Endodermal cell (in vitro differentiated cells): ENCODE measurements around the gene ANKIB1. TPM values are rescaled to one million over a fixed set of nuclear protein-coding genes. Genes with fewer than 3 reads are reported as not detected.
"Not testable (repeated sequence)": the region's sequence is repeated elsewhere in the genome, so short reads cannot be mapped to it uniquely, and the experiment has no call there.

Experiments
- DNase-seq: peaks from one replicate; pipeline ENCODE4 v3.0.0-alpha.2; 2017
- H3K27ac ChIP-seq: 2 replicates; pipeline ENCODE4 v1.5.1; 2013; ENCODE audit warnings: mild to moderate bottlenecking, low read depth, low read length, moderate library complexity
- H3K27me3 ChIP-seq: 2 replicates; pipeline ENCODE4 v1.6.1; 2013; ENCODE audit warnings: mild to moderate bottlenecking, low read length, moderate library complexity; ENCODE audit not compliant: insufficient read depth, control insufficient read depth, poor library complexity, severe bottlenecking
- H3K36me3 ChIP-seq: 2 replicates; pipeline ENCODE4 v1.7.0; 2013; ENCODE audit warnings: mild to moderate bottlenecking, low read length, moderate library complexity; ENCODE audit not compliant: control insufficient read depth, insufficient read depth
- H3K4me1 ChIP-seq: one replicate; pipeline ENCODE4 v1.7.0; 2013; ENCODE audit warnings: low read length; ENCODE audit not compliant: control insufficient read depth, insufficient read depth
- H3K4me3 ChIP-seq: 2 replicates; pipeline ENCODE4 v1.5.1; 2013; ENCODE audit warnings: mild to moderate bottlenecking, low read length, moderate library complexity
- H3K9ac ChIP-seq: 2 replicates; pipeline ENCODE4 v1.6.1; 2013; ENCODE audit warnings: mild to moderate bottlenecking, low read length, moderate library complexity; ENCODE audit not compliant: poor library complexity, severe bottlenecking; ENCODE audit errors: extremely low read depth
- H3K9me3 ChIP-seq: 2 replicates; pipeline ENCODE4 v1.6.1; 2013; ENCODE audit warnings: mild to moderate bottlenecking, low read length, moderate library complexity; ENCODE audit not compliant: control insufficient read depth
- H3K27ac Mint-ChIP-seq: 2 replicates; pipeline ENCODE4 v1.8.0; 2020; ENCODE audit warnings: mixed read lengths
- H3K27me3 Mint-ChIP-seq: 2 replicates; pipeline ENCODE4 v1.8.0; 2021; ENCODE audit warnings: mild to moderate bottlenecking, mixed read lengths; ENCODE audit not compliant: insufficient read depth
- H3K36me3 Mint-ChIP-seq: 2 replicates; pipeline ENCODE4 v1.8.0; 2020; ENCODE audit warnings: low read depth, mixed read lengths
- H3K4me1 Mint-ChIP-seq: 2 replicates; pipeline ENCODE4 v1.8.0; 2020; ENCODE audit warnings: mixed read lengths
- H3K4me3 Mint-ChIP-seq: 2 replicates; pipeline ENCODE4 v1.8.0; 2020; ENCODE audit warnings: mild to moderate bottlenecking, moderate library complexity, mixed read lengths
- H3K9me3 Mint-ChIP-seq: 2 replicates; pipeline ENCODE4 v1.8.0; 2020; ENCODE audit warnings: mild to moderate bottlenecking, mixed read lengths
- WGBS, 2 experiments: methylation state at CpG; one replicate each; pipeline versions ENCODE4 v1.1.5 to v1.1.7; 2013; ENCODE audit warnings: missing lambda C conversion rate in 2 of 2, mixed read lengths in 1 of 2; ENCODE audit not compliant: insufficient coverage in 1 of 2, insufficient read length in 1 of 2; 5-methylcytosine and 5-hydroxymethylcytosine counted together
- total RNA-seq, 2 donors: library from RNA; stranded (reverse); fragmentation: NEBNext Ultra II Directional in 1 of 2; extraction: Animal tissue kit (Norgen Biotek cat#: 25700) in 1 of 2; gene quantifications; 2 replicates in 1 of 2; 3 replicates in 1 of 2; pipeline ENCODE4 v1.2.1, GENCODE V29; 2021
- TF ChIP-seq, protein P1 (sequence below): fragments of 200-600 bp; sonication (generic); conservative IDR thresholded peaks from 2 replicates; pipeline ENCODE4 v1.5.0; 2021; ENCODE audit warnings: antibody characterized with exemption, mild to moderate bottlenecking

Gene ANKIB1
- total RNA-seq, 2 donors from 2014 or later, result 51.4 to 60.7 TPM

- H3K4me3 ChIP-seq, result no peak overlapping the region
- 96% methylated on average over 1 of the region's 1 CpG; no CpG with 5 or more reads in 1 of the 2 experiments for WGBS, 2 experiments
Observed at GRCh38 chr7:92354214-92354613, 108.4 kb downstream of the ANKIB1 start.

GRCh38 chr7:92356406-92356805, 110.6 kb downstream of the ANKIB1 start:
- no peak overlapping the region for H3K9ac ChIP-seq
- Mint-ChIP-seq H3K4me3 (no peak overlapping the region), H3K36me3 (peaks cover 44% of the 10 kb centered on the region), H3K4me1 (no peaks in the 10 kb centered on the region), H3K27me3 (no peaks in the 10 kb centered on the region), H3K27ac (no peak overlapping the region), H3K9me3 (no peaks in the 10 kb centered on the region)
- H3K27me3 ChIP-seq, result no peaks in the 10 kb centered on the region
- H3K4me1 ChIP-seq, result no peaks in the 10 kb centered on the region
- H3K36me3 ChIP-seq, result peaks cover 48% of the 10 kb centered on the region
- H3K9me3 ChIP-seq, result no peaks in the 10 kb centered on the region
- no peak overlapping the region for H3K4me3 ChIP-seq
- TF ChIP-seq, protein P1, sequence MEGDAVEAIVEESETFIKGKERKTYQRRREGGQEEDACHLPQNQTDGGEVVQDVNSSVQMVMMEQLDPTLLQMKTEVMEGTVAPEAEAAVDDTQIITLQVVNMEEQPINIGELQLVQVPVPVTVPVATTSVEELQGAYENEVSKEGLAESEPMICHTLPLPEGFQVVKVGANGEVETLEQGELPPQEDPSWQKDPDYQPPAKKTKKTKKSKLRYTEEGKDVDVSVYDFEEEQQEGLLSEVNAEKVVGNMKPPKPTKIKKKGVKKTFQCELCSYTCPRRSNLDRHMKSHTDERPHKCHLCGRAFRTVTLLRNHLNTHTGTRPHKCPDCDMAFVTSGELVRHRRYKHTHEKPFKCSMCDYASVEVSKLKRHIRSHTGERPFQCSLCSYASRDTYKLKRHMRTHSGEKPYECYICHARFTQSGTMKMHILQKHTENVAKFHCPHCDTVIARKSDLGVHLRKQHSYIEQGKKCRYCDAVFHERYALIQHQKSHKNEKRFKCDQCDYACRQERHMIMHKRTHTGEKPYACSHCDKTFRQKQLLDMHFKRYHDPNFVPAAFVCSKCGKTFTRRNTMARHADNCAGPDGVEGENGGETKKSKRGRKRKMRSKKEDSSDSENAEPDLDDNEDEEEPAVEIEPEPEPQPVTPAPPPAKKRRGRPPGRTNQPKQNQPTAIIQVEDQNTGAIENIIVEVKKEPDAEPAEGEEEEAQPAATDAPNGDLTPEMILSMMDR, result no peak
- DNase-seq, result no peak
- H3K27ac ChIP-seq, result no peak overlapping the region

More at GRCh38 chr7:92354214-92354613, 108.4 kb downstream of the ANKIB1 start:
- Mint-ChIP-seq H3K9me3 (no peaks in the 10 kb centered on the region), H3K4me3 (no peak overlapping the region), H3K4me1 (no peaks in the 10 kb centered on the region), H3K27ac (no peak overlapping the region), H3K27me3 (no peaks in the 10 kb centered on the region), H3K36me3 (peaks cover 35% of the 10 kb centered on the region)
- Histone ChIP-seq H3K27ac (no peak overlapping the region), H3K27me3 (no peaks in the 10 kb centered on the region), H3K4me1 (no peaks in the 10 kb centered on the region), H3K9ac (no peak overlapping the region), H3K9me3 (no peaks in the 10 kb centered on the region), H3K36me3 (peaks cover 46% of the 10 kb centered on the region)
- DNase-seq, result no peak
- TF ChIP-seq, protein P1, result no peak

GRCh38 chr7:92357260-92357659, 111.5 kb downstream of the ANKIB1 start:
- Mint-ChIP-seq H3K27ac (no peak overlapping the region), H3K36me3 (peaks cover 43% of the 10 kb centered on the region), H3K4me1 (no peaks in the 10 kb centered on the region), H3K27me3 (no peaks in the 10 kb centered on the region), H3K4me3 (no peak overlapping the region), H3K9me3 (no peaks in the 10 kb centered on the region)
- DNase-seq, result peak; percentile 43
- peaks cover 47% of the 10 kb centered on the region for H3K36me3 ChIP-seq
- H3K9ac ChIP-seq, result no peak overlapping the region
- no peak overlapping the region for H3K4me3 ChIP-seq
- TF ChIP-seq, protein P1, result no peak
- no peaks in the 10 kb centered on the region for H3K27me3 ChIP-seq
- 83 to 94% methylated on average over 4 of the region's 4 CpGs for WGBS, 2 experiments
- H3K4me1 ChIP-seq, result no peaks in the 10 kb centered on the region
- no peak overlapping the region for H3K27ac ChIP-seq
- no peaks in the 10 kb centered on the region for H3K9me3 ChIP-seq

GRCh38 chr7:92359179-92359578, 113.4 kb downstream of the ANKIB1 start:
- not testable (repeated sequence) for H3K27ac Mint-ChIP-seq, H3K27me3 Mint-ChIP-seq, H3K9me3 ChIP-seq, H3K27me3 ChIP-seq, H3K4me1 ChIP-seq, H3K9ac ChIP-seq, H3K27ac ChIP-seq, DNase-seq, H3K9me3 Mint-ChIP-seq, H3K4me3 Mint-ChIP-seq, H3K4me1 Mint-ChIP-seq, H3K4me3 ChIP-seq
- peaks cover 32% of the 10 kb centered on the region for H3K36me3 ChIP-seq
- peaks cover 44% of the 10 kb centered on the region for H3K36me3 Mint-ChIP-seq
- WGBS, 2 experiments, result 86 to 91% methylated on average over 1 to 2 of the region's 2 CpGs
